K562 (cell line): ENCODE results near the gene PGP. TPM values are rescaled to one million over a fixed set of nuclear protein-coding genes. Genes with fewer than 3 reads are reported as not detected.

Experiments used
- ARHGAP35 ChIP-seq: fragments of 450-650 bp; IDR thresholded peaks from 2 replicates; pipeline ENCODE4 v1.6.1; 2018; ENCODE audit not compliant: partially characterized antibody
- ATF7 ChIP-seq: fragments of 450-650 bp; IDR thresholded peaks from 2 replicates; pipeline ENCODE4 v1.7.1; 2014; ENCODE audit warnings: mild to moderate bottlenecking, moderate library complexity
- CBX8 ChIP-seq: fragments of 200-600 bp; sonication (generic); IDR thresholded peaks from 2 replicates; pipeline ENCODE4 v1.6.1; 2012; ENCODE audit warnings: borderline replicate concordance, mixed run types, low read depth, mild to moderate bottlenecking, moderate library complexity, mixed read lengths, low read length, control low read depth, inconsistent platforms; ENCODE audit not compliant: poor library complexity, severe bottlenecking; ENCODE audit errors: extremely low read depth
- CCNT2 ChIP-seq: IDR thresholded peaks from 2 replicates; pipeline ENCODE4 v1.6.1; 2011; ENCODE audit warnings: borderline replicate concordance, low read depth, mild to moderate bottlenecking, moderate library complexity, mixed read lengths, low read length; ENCODE audit not compliant: insufficient read length; ENCODE audit errors: extremely low read depth
- ELF4 ChIP-seq: fragments of 450-650 bp; formaldehyde crosslinking; IDR thresholded peaks from 2 replicates; pipeline ENCODE4 v1.4.0; 2022; ENCODE audit warnings: missing genetic modification characterization
- FOXO4 ChIP-seq: fragments of 450-650 bp; formaldehyde crosslinking; IDR thresholded peaks from 2 replicates; pipeline ENCODE4 v1.4.0; 2020; ENCODE audit warnings: mild to moderate bottlenecking, moderate library complexity
- KLF1 ChIP-seq: fragments of 450-650 bp; IDR thresholded peaks from 2 replicates; pipeline ENCODE4 v1.6.1; 2016; ENCODE audit warnings: missing genetic modification characterization, missing compliant biosample characterization
- NEUROD1 ChIP-seq: fragments of 150-350 bp; IDR thresholded peaks from 2 replicates; pipeline ENCODE4 v1.6.1; 2014; ENCODE audit warnings: borderline replicate concordance, low read length, low read depth; ENCODE audit not compliant: partially characterized antibody
- NRF1 ChIP-seq, 2 experiments: fragments of 450-650 bp; IDR thresholded peaks in 1 of 2; conservative IDR thresholded peaks in 1 of 2; 2 replicates each; pipeline ENCODE4 v1.6.1; 2014; ENCODE audit warnings: mild to moderate bottlenecking in 2 of 2
- PPARD ChIP-seq: fragments of 250-450 bp; sonication (Bioruptor Pico); IDR thresholded peaks from 2 replicates; pipeline ENCODE4 v1.8.0; 2022; ENCODE audit warnings: inconsistent platforms, mild to moderate bottlenecking, moderate library complexity
- RFX1 ChIP-seq: fragments of 450-650 bp; IDR thresholded peaks from 2 replicates; pipeline ENCODE4 v1.6.1; 2016; ENCODE audit warnings: mild to moderate bottlenecking, moderate library complexity
- SIN3B ChIP-seq: fragments of 450-650 bp; IDR thresholded peaks from 2 replicates; pipeline ENCODE4 v1.6.1; 2017; ENCODE audit warnings: low read depth, mild to moderate bottlenecking, moderate library complexity
- SMARCA5 ChIP-seq: fragments of 450-650 bp; IDR thresholded peaks from 2 replicates; pipeline ENCODE4 v1.6.1; 2016
- SP2 ChIP-seq: IDR thresholded peaks from 2 replicates; pipeline ENCODE4 v1.6.1; 2011; ENCODE audit warnings: mild to moderate bottlenecking, low read depth, low read length, moderate library complexity; ENCODE audit not compliant: poor library complexity, severe bottlenecking; ENCODE audit errors: extremely low read depth
- SPI1 ChIP-seq: IDR thresholded peaks from 2 replicates; pipeline ENCODE4 v1.6.1; 2011; ENCODE audit warnings: low read depth, low read length, control low read depth, borderline replicate concordance
- TARDBP ChIP-seq: fragments of 450-650 bp; IDR thresholded peaks from 2 replicates; pipeline ENCODE4 v1.6.1; 2016
- THRAP3 ChIP-seq: fragments of 450-650 bp; IDR thresholded peaks from 2 replicates; pipeline ENCODE4 v1.6.1; 2016; ENCODE audit warnings: mild to moderate bottlenecking, inconsistent platforms, borderline replicate concordance
- TOE1 ChIP-seq, 2 experiments: fragments of 450-650 bp in 1 of 2; sonication (generic) in 1 of 2; formaldehyde crosslinking in 1 of 2; IDR thresholded peaks; 2 replicates each; pipeline versions ENCODE4 v1.7.1 to v1.8.0; 2016 to 2022; ENCODE audit warnings: borderline replicate concordance in 2 of 2, mild to moderate bottlenecking in 2 of 2, antibody characterized with exemption in 1 of 2, inconsistent platforms in 1 of 2, low read depth in 1 of 2, missing genetic modification reagents in 1 of 2, moderate library complexity in 1 of 2
- ZC3H8 ChIP-seq: fragments of 450-650 bp; IDR thresholded peaks from 2 replicates; pipeline ENCODE4 v1.6.1; 2017
- ZNF224 ChIP-seq: sonication (generic); formaldehyde crosslinking; IDR thresholded peaks from 2 replicates; pipeline ENCODE4 v1.8.0; 2022; ENCODE audit warnings: mild to moderate bottlenecking, missing genetic modification reagents
- ZNF239 ChIP-seq: fragments of 250-450 bp; sonication (Bioruptor Pico); IDR thresholded peaks from 2 replicates; pipeline ENCODE4 v1.4.0; 2020; ENCODE audit warnings: mild to moderate bottlenecking
- ZNF253 ChIP-seq: fragments of 250-450 bp; sonication (Bioruptor Pico); conservative IDR thresholded peaks from 2 replicates; pipeline ENCODE4 v1.6.1; 2021; ENCODE audit warnings: mild to moderate bottlenecking
- ZNF592 ChIP-seq: fragments of 450-650 bp; IDR thresholded peaks from 2 replicates; pipeline ENCODE4 v1.6.1; 2017; ENCODE audit warnings: antibody characterized with exemption, mild to moderate bottlenecking
- polyA plus RNA-seq, 8 experiments: library from polyadenylated mRNA; depleted of rRNA in 4 of 8; stranded (reverse) in 5 of 8; unstranded in 3 of 8; fragments of >200 nt; fragmentation: Nextera tagmentation in 2 of 8; fragmentation: Illumina TruSeq in 1 of 8; extraction: Ambion mirVana in 2 of 8; extraction: Trizol in 1 of 8; gene quantifications; 2 replicates each; pipeline versions ENCODE4 v1.2.1 to v1.2.3, GENCODE V29; 2011 to 2014; ENCODE audit warnings: inconsistent platforms in 1 of 8, missing spikeins in 1 of 8
- total RNA-seq, 7 experiments: library from RNA; depleted of rRNA in 6 of 7; stranded (reverse); fragments of >200 nt in 6 of 7; fragmentation: Illumina TruSeq in 2 of 7; extraction: Trizol in 2 of 7; gene quantifications; 2 replicates each; pipeline versions ENCODE4 v1.2.1 to v1.2.3, GENCODE V29; 2011 to 2021; ENCODE audit warnings: low replicate concordance in 1 of 7

Gene PGP
- total and polyA plus RNA-seq, 9 of the 15 experiments (the other 6 are each of a cell fraction or from before 2014, with no cell fraction given) = 1.1 to 57.6 (median 19.6) TPM

GRCh38 chr16:2223942-2224486, 9.4 kb upstream of the PGP start (continued):
- no peak for TF ChIP-seq ZNF592
- TF ChIP-seq ZNF253 (CRISPR knock-in tag) = no peak
- TF ChIP-seq SMARCA5 = peak; percentile 73; the same call in 1 of the 2 replicates
- TF ChIP-seq FOXO4 (CRISPR knock-in tag) = no peak
- no peak for TF ChIP-seq PPARD (CRISPR knock-in tag)
- TF ChIP-seq ELF4 (CRISPR knock-in tag) = no peak
- no peak for TF ChIP-seq ARHGAP35
- TF ChIP-seq TOE1 (IDR thresholded peaks at IDR 0.05; ENCODE audit: borderline replicate concordance) = no peak
- TF ChIP-seq TOE1 (CRISPR knock-in tag; IDR thresholded peaks at IDR 0.05; ENCODE audit: borderline replicate concordance, low read depth) = 0 out of 2 replicates have a peak, but pooled peaks have one; percentile 29
- TF ChIP-seq RFX1 = no peak
- no peak for TF ChIP-seq ZNF239 (CRISPR knock-in tag)
- TF ChIP-seq NRF1 (conservative IDR thresholded peaks at IDR 0.05 in 1 of 2, IDR thresholded peaks at IDR 0.05 in 1 of 2) = no peak
- TF ChIP-seq CBX8 = no peak
- TF ChIP-seq ATF7 = no peak
- TF ChIP-seq CCNT2 = peak; percentile 14
- TF ChIP-seq SIN3B = no peak
- TF ChIP-seq KLF1 (tag) = no peak
- no peak for TF ChIP-seq SP2
- TF ChIP-seq SPI1 = no peak
- no peak for TF ChIP-seq TARDBP
- no peak for TF ChIP-seq ZC3H8
- no peak for TF ChIP-seq NEUROD1
- TF ChIP-seq THRAP3 = no peak
- TF ChIP-seq ZNF224 (CRISPR knock-in tag) = no peak
